Lung (tissue), 12 donors: ENCODE data around the gene SDE2. TPM values are rescaled to one million over a fixed set of nuclear protein-coding genes. Genes with fewer than 3 reads are reported as not detected.
A peak's percentile ranks its signal among the peaks of the same experiment; 100 is the strongest.

Source experiments
- ATAC-seq: fragments of 200-7000 bp; cut with Tn5 transposase; one replicate; pipeline ENCODE4 v1.9.1; 2020; ENCODE audit warnings: moderate number of reproducible peaks; ENCODE audit not compliant: insufficient read depth, low FRiP score
- DNase-seq, 3 donors: peaks; one replicate each; pipeline ENCODE4 v3.0.0-alpha.2; 2013 to 2017
- H3K27ac ChIP-seq, 2 donors: one replicate each; pipeline ENCODE4 v1.5.1; 2013; ENCODE audit warnings: mild to moderate bottlenecking in 2 of 2, moderate library complexity in 2 of 2, control low read depth in 1 of 2, inconsistent platforms in 1 of 2, low read depth in 1 of 2, low read length in 1 of 2
- H3K27me3 ChIP-seq, 3 donors: one replicate each; pipeline ENCODE4 v1.5.1; 2013; ENCODE audit warnings: low read length in 2 of 3; ENCODE audit not compliant: control insufficient read depth in 3 of 3, insufficient read depth in 3 of 3
- H3K36me3 ChIP-seq, 4 donors: one replicate each; pipeline ENCODE4 v1.5.1; 2013; ENCODE audit warnings: low read length in 4 of 4, mild to moderate bottlenecking in 1 of 4, moderate library complexity in 1 of 4; ENCODE audit not compliant: control insufficient read depth in 4 of 4, insufficient read depth in 4 of 4
- H3K4me1 ChIP-seq, 5 donors: one replicate each; pipeline ENCODE4 v1.5.1; 2013; ENCODE audit warnings: low read length in 5 of 5, mild to moderate bottlenecking in 2 of 5, moderate library complexity in 1 of 5; ENCODE audit not compliant: control insufficient read depth in 5 of 5, insufficient read depth in 5 of 5
- H3K4me3 ChIP-seq: one replicate; pipeline ENCODE4 v1.5.1; 2013; ENCODE audit warnings: mild to moderate bottlenecking, control low read depth, moderate library complexity
- H3K9ac ChIP-seq, 2 donors: one replicate each; pipeline ENCODE4 v1.5.1; 2013; ENCODE audit warnings: low read length in 2 of 2, control low read depth in 1 of 2; ENCODE audit not compliant: insufficient read depth in 1 of 2
- H3K9me3 ChIP-seq, 4 donors: one replicate each; pipeline ENCODE4 v1.5.1; 2013; ENCODE audit warnings: low read length in 3 of 4, mild to moderate bottlenecking in 1 of 4, moderate library complexity in 1 of 4; ENCODE audit not compliant: control insufficient read depth in 4 of 4, insufficient read depth in 3 of 4
- CTCF ChIP-seq: IDR thresholded peaks from 2 replicates; pipeline ENCODE4 v1.5.1; 2012; ENCODE audit warnings: mild to moderate bottlenecking; ENCODE audit errors: control extremely low read depth, extremely low read depth
- WGBS, 2 donors: extraction: QIAGEN DNeasy Blood & Tissue Kit; methylation state at CpG; one replicate each; pipeline ENCODE4 v1.1.7; 2013; 5-methylcytosine and 5-hydroxymethylcytosine counted together
- polyA plus RNA-seq, 2 donors: library from polyadenylated mRNA; stranded (reverse); fragments of 200-250 nt; gene quantifications; one replicate each; pipeline ENCODE4 v1.2.1, GENCODE V29; 2013
- total RNA-seq, 2 donors: library from RNA; depleted of rRNA in 1 of 2; stranded (reverse); fragments of >200 nt in 1 of 2; gene quantifications; one replicate each; pipeline ENCODE4 v1.2.1, GENCODE V29; 2014 to 2021
- donor health status: control.
- donor health status: control.
- donor health status: Bipolar disorder and iron deficiency.
- donor health status: healthy.
- donor health status: DM: yes; HTN: yes; CAD: no.

Gene SDE2
- total and polyA plus RNA-seq, 4 donors, result 6.7 to 35.5 (median 15.2) TPM

- WGBS, 2 donors, result 6 to 7% methylated on average over 10 of the region's 10 CpGs
- peak; percentile 3 for ATAC-seq
These were observed 782 bp upstream of the SDE2 start for GRCh38 chr1:225999912-226000337.

GRCh38 chr1:225998560-225999226 lies 450 bp downstream of the SDE2 start:
- Histone ChIP-seq H3K27ac (peak overlapping the region; percentile 85 to 97), H3K27me3 (no peaks in the 10 kb centered on the region), H3K9ac (peak overlapping the region; percentile 70 to 97), H3K4me1 (peaks cover 0 to 22% (median 13%) of the 10 kb centered on the region in 5 donors), H3K9me3 (no peaks in the 10 kb centered on the region), H3K4me3 (peak overlapping the region; percentile 96), H3K36me3 (peaks cover 0 to 5% (median 4%) of the 10 kb centered on the region in 4 donors)
- ATAC-seq (peak; percentile 0), DNase-seq (peak in 2 of 3 donors; percentile 25 to 45)
- 0 to 1% methylated on average over 19 of the region's 19 CpGs for WGBS, 2 donors
- TF ChIP-seq CTCF, result no peak

More at GRCh38 chr1:225999912-226000337, 782 bp upstream of the SDE2 start:
- H3K4me3 ChIP-seq, result peak overlapping the region; percentile 18
- H3K9ac ChIP-seq, result peak overlapping the region; percentile 65 to 73
- peak overlapping the region; percentile 99 to 100 for H3K27ac ChIP-seq
- no peak for TF ChIP-seq CTCF
- DNase-seq, result peak in 2 of 3 donors; percentile 68 to 69
- peaks cover 0 to 2% (median under 1%) of the 10 kb centered on the region in 4 donors for H3K36me3 ChIP-seq
- no peaks in the 10 kb centered on the region for H3K9me3 ChIP-seq
- H3K4me1 ChIP-seq, result peaks cover 0 to 22% (median 13%) of the 10 kb centered on the region in 5 donors
- no peaks in the 10 kb centered on the region for H3K27me3 ChIP-seq

DNA sequence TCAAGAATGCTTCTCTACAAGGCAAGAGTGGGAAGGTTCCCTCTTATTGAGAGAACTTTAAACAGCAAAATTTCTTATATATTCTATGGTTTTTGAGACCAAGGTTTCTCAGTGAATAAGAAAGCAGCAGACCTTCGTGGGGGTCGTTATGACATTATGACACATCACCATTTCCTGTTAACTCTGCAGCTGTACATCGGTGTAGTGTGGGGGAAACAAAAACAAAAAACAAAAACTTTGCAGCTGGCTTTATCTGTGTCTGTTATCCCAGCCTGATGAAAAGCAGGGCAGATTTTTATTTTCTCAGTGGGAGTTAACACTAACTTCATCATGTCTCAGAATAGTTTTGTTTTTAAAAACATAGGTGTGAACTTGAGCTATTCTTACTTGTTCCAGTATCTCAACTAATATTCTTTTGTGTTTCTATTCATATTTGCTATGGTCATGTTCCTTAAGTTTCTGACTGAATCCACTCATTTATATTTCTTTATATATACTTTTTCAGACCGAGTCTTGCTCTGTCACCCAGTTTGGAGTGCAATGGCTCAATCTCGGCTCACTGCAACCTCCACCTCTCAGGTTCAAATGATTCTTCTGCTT lies 2.1 kb downstream of the SDE2 start:
- Histone ChIP-seq H3K9me3 (no peaks in the 10 kb centered on the region), H3K27ac (no peak overlapping the region), H3K9ac (no peak overlapping the region), H3K27me3 (no peaks in the 10 kb centered on the region), H3K36me3 (peaks cover 3 to 10% (median 9%) of the 10 kb centered on the region in 4 donors), H3K4me1 (peaks cover 0 to 22% (median 10%) of the 10 kb centered on the region in 5 donors), H3K4me3 (no peak overlapping the region)
- 37 to 40% methylated on average over 5 of the region's 5 CpGs for WGBS, 2 donors
- DNase-seq, result no peak
- no peak for TF ChIP-seq CTCF
- no peak for ATAC-seq
